Activated naive CD4-positive, alpha-beta T cell treated with anti-CD3 and anti-CD28 coated beads, Interleukin-2, amount 50 U/mL, for 72 hours (primary cell): Measurements from ENCODE around the gene CNTF. TPM values are rescaled to one million over a fixed set of nuclear protein-coding genes. Genes with fewer than 3 reads are reported as not detected.
"Not testable (repeated sequence)": the region's sequence is repeated elsewhere in the genome, so short reads cannot be mapped to it uniquely, and the experiment has no call there.

ENCODE experiments used
- ATAC-seq, 2 donors: fragments of 150-1000 bp; cut with Tn5 transposase; 2 replicates each; pipeline ENCODE4 v1.10.0; 2021; ENCODE audit warnings: mild to moderate bottlenecking in 2 of 2, moderate library complexity in 2 of 2
- DNase-seq, 2 donors: peaks; one replicate each; pipeline ENCODE4 v3.0.0; 2021 to 2022; ENCODE audit warnings: low spot score in 2 of 2
- H3K27ac Mint-ChIP-seq, 2 donors: one replicate each; pipeline ENCODE4 v1.8.0; 2022; ENCODE audit warnings: mild to moderate bottlenecking in 2 of 2, mixed read lengths in 2 of 2
- H3K36me3 Mint-ChIP-seq, 2 donors: one replicate each; pipeline ENCODE4 v1.8.0; 2022; ENCODE audit warnings: mixed read lengths in 2 of 2
- H3K9me3 Mint-ChIP-seq, 2 donors: one replicate each; pipeline ENCODE4 v1.8.0; 2022; ENCODE audit warnings: mixed read lengths in 2 of 2
- total RNA-seq, 2 donors: library from RNA; stranded (reverse); gene quantifications; one replicate each; pipeline ENCODE4 v1.2.3, GENCODE V29; 2022

The CNTF gene
- 1 to 10 TPM; 4.2 to 5.9 TPM for total RNA-seq

GRCh38 chr11:58622344-58622743, at the start of gene CNTF:
TSS of gene CNTF (plus strand) at chr11:58622665. CDS start at chr11:58622753, 88 bp downstream.
- ATAC-seq, result peak in 1 of 2 donors; percentile 13
- no peak for DNase-seq
- no peaks in the 10 kb centered on the region for H3K9me3 Mint-ChIP-seq
- H3K27ac Mint-ChIP-seq, result peak within 1 kb of the TSS; percentile 44 to 58
- H3K36me3 Mint-ChIP-seq, result peaks cover 27 to 33% of the 10 kb centered on the region in 2 donors

- Mint-ChIP-seq H3K36me3 (peaks cover 45 to 54% of the 10 kb centered on the region in 2 donors), H3K27ac (peak overlapping the region; percentile 97 to 100)
- ATAC-seq, DNase-seq, H3K9me3 Mint-ChIP-seq: not testable (repeated sequence)
These were observed 49.6 kb upstream of the CNTF start for GRCh38 chr11:58572906-58573305.

- peak; percentile 46 to 48 for ATAC-seq
- no peaks in the 10 kb centered on the region for H3K9me3 Mint-ChIP-seq
- H3K27ac Mint-ChIP-seq, result peak overlapping the region; percentile 97 to 100
- H3K36me3 Mint-ChIP-seq, result peaks cover 38 to 47% of the 10 kb centered on the region in 2 donors
- DNase-seq, result peak; percentile 53 to 61
These were observed 48.9 kb upstream of the CNTF start for GRCh38 chr11:58573451-58574104.

- ATAC-seq (no peak), DNase-seq (no peak)
- peaks cover 38 to 39% of the 10 kb centered on the region in 2 donors for H3K36me3 Mint-ChIP-seq
- peak overlapping the region; percentile 97 to 100 for H3K27ac Mint-ChIP-seq
- no peaks in the 10 kb centered on the region for H3K9me3 Mint-ChIP-seq
These were observed 47.6 kb upstream of the CNTF start for GRCh38 chr11:58574881-58575280.

- peaks cover 36 to 42% of the 10 kb centered on the region in 2 donors for H3K36me3 Mint-ChIP-seq
- H3K27ac Mint-ChIP-seq, result peak within 1 kb of the TSS; percentile 100
- ATAC-seq (no peak), DNase-seq (peak; percentile 56 to 69)
- no peaks in the 10 kb centered on the region for H3K9me3 Mint-ChIP-seq
These were observed 47.0 kb upstream of the CNTF start, which contains the start of gene LPXN for GRCh38 chr11:58575377-58576020. TSS of gene LPXN (minus strand) at chr11:58575856. CDS start at chr11:58575772, 84 bp downstream.

- peaks cover 31 to 37% of the 10 kb centered on the region in 2 donors for H3K36me3 Mint-ChIP-seq
- H3K9me3 Mint-ChIP-seq, result no peaks in the 10 kb centered on the region
- DNase-seq (peak in 1 of 2 donors; percentile 55), ATAC-seq (no peak)
- H3K27ac Mint-ChIP-seq, result peak overlapping the region; percentile 100
These were observed 45.5 kb upstream of the CNTF start for GRCh38 chr11:58576887-58577471.

- Mint-ChIP-seq H3K27ac (peak overlapping the region; percentile 100), H3K9me3 (no peaks in the 10 kb centered on the region), H3K36me3 (peaks cover 31 to 37% of the 10 kb centered on the region in 2 donors)
- ATAC-seq (peak; percentile 59 to 66), DNase-seq (peak; percentile 68 to 93)
These were observed 44.8 kb upstream of the CNTF start for GRCh38 chr11:58577555-58578135.

- H3K27ac Mint-ChIP-seq, result peak overlapping the region; percentile 100
- no peaks in the 10 kb centered on the region for H3K9me3 Mint-ChIP-seq
- H3K36me3 Mint-ChIP-seq, result peaks cover 34 to 37% of the 10 kb centered on the region in 2 donors
- ATAC-seq (peak in 1 of 2 donors; percentile 60), DNase-seq (peak; percentile 83 to 90)
These were observed 44.3 kb upstream of the CNTF start for GRCh38 chr11:58578136-58578634.

GRCh38 chr11:58578635-58579191, 43.8 kb upstream of the CNTF start, which contains the start of gene ZFP91:
TSS of gene ZFP91 (plus strand) at chr11:58579063. CDS start at chr11:58579282, 219 bp downstream.
- H3K36me3 Mint-ChIP-seq, result peaks cover 33 to 36% of the 10 kb centered on the region in 2 donors
- DNase-seq (peak; percentile 84 to 92), ATAC-seq (peak; percentile 46 to 62)
- no peaks in the 10 kb centered on the region for H3K9me3 Mint-ChIP-seq
- peak within 1 kb of the TSS; percentile 100 for H3K27ac Mint-ChIP-seq

- ATAC-seq (peak; percentile 46 to 48), DNase-seq (peak; percentile 89 to 91)
- peaks cover 26 to 35% of the 10 kb centered on the region in 2 donors for H3K36me3 Mint-ChIP-seq
- no peaks in the 10 kb centered on the region for H3K9me3 Mint-ChIP-seq
- H3K27ac Mint-ChIP-seq, result peak overlapping the region; percentile 100
These were observed 43.0 kb upstream of the CNTF start for GRCh38 chr11:58579192-58580129.

- DNase-seq (no peak), ATAC-seq (no peak)
- Mint-ChIP-seq H3K27ac (peak overlapping the region; percentile 100), H3K36me3 (peaks cover 17 to 27% of the 10 kb centered on the region in 2 donors), H3K9me3 (no peaks in the 10 kb centered on the region)
These were observed 42.2 kb upstream of the CNTF start for GRCh38 chr11:58580311-58580710.

GRCh38 chr11:58582437-58582836, 40.0 kb upstream of the CNTF start:
- H3K36me3 Mint-ChIP-seq, result peaks cover 16 to 42% of the 10 kb centered on the region in 2 donors
- DNase-seq (no peak), ATAC-seq (no peak)
- H3K9me3 Mint-ChIP-seq, result no peaks in the 10 kb centered on the region
- peak overlapping the region; percentile 34 to 100 for H3K27ac Mint-ChIP-seq

- Mint-ChIP-seq H3K9me3 (no peaks in the 10 kb centered on the region), H3K27ac (no peak overlapping the region), H3K36me3 (peaks cover 5 to 56% of the 10 kb centered on the region in 2 donors)
- ATAC-seq (no peak), DNase-seq (no peak)
These were observed 35.5 kb upstream of the CNTF start for GRCh38 chr11:58586998-58587397.

- no peak overlapping the region for H3K27ac Mint-ChIP-seq
- H3K9me3 Mint-ChIP-seq, result no peaks in the 10 kb centered on the region
- DNase-seq (no peak), ATAC-seq (no peak)
- H3K36me3 Mint-ChIP-seq, result peaks cover 0 to 71% of the 10 kb centered on the region in 2 donors
These were observed 30.8 kb upstream of the CNTF start for GRCh38 chr11:58591659-58592058.

- DNase-seq, result peak in 1 of 2 donors; percentile 56
- Mint-ChIP-seq H3K36me3 (peaks cover 0 to 64% of the 10 kb centered on the region in 2 donors), H3K9me3 (no peaks in the 10 kb centered on the region), H3K27ac (peak overlapping the region; percentile 42 to 78)
- peak; percentile 89 to 93 for ATAC-seq
These were observed 29.5 kb upstream of the CNTF start for GRCh38 chr11:58592760-58593472.
